Right lung (tissue), 10 donors: ENCODE measurements around the gene KCNK16. TPM values are rescaled to one million over a fixed set of nuclear protein-coding genes. Genes with fewer than 3 reads are reported as not detected.

Source experiments
- DNase-seq, 2 donors: peaks; one replicate each; pipeline ENCODE4 v3.0.0-alpha.2; 2013
- long read RNA-seq, 8 donors: transcript quantifications; one replicate each; lab custom pipeline, GENCODE V29; 2026
- polyA plus RNA-seq, 5 donors: library from polyadenylated mRNA; unstranded; fragments of 120-200 nt; gene quantifications; one replicate each; pipeline versions ENCODE4 v1.2.1 to v1.2.3, GENCODE V29; 2013; ENCODE audit warnings: inconsistent platforms in 1 of 5, low replicate concordance in 1 of 5; ENCODE audit not compliant: insufficient read length in 5 of 5, insufficient read depth in 1 of 5

The KCNK16 gene
- under 1 TPM; 0.10 to 0.33 (median 0.22) TPM for polyA plus RNA-seq
- long read RNA-seq, donor 1, result 0 reads
- long read RNA-seq, donor 2, result 0 reads
- long read RNA-seq, donor 3, result 0 reads
- long read RNA-seq, donor 4, result 0 reads
- long read RNA-seq, donor 5, result 0 reads
- long read RNA-seq, donor 6, result 0 reads
- long read RNA-seq, donor 7, result 0 reads
- long read RNA-seq, donor 8, result 0 reads

- DNase-seq, result no peak
Measured at GRCh38 chr6:39322306-39322850, at the start of gene KCNK16. Gene KCNK16 (minus strand): TSS chr6:39322702. CDS start chr6:39322540, 162 bp downstream.

- DNase-seq, result no peak
Measured at GRCh38 chr6:39370390-39370789, 47.9 kb upstream of the KCNK16 start.

DNA sequence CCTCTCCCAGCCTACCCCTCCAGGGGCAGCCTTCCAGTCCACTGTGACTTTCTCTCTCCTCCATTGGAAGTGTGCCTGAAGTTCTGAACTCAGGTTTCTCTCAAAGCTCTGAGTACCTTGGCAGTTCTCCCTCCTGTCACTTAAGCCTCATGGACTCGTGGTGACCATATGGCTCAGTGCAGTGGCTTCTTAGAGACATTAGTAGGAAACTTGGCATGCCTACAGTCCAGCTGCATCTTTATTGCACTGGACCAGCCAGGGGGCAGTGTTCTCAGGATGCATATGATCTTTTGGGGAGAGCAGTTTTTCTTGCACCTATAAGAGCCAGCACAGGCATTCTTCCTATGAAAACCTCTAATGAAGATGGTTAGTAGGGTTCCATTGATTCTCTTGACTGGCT is 47.5 kb upstream of the KCNK16 start:
- DNase-seq, result no peak

GRCh38 chr6:39367700-39368099 is 45.2 kb upstream of the KCNK16 start:
- no peak for DNase-seq

DNA sequence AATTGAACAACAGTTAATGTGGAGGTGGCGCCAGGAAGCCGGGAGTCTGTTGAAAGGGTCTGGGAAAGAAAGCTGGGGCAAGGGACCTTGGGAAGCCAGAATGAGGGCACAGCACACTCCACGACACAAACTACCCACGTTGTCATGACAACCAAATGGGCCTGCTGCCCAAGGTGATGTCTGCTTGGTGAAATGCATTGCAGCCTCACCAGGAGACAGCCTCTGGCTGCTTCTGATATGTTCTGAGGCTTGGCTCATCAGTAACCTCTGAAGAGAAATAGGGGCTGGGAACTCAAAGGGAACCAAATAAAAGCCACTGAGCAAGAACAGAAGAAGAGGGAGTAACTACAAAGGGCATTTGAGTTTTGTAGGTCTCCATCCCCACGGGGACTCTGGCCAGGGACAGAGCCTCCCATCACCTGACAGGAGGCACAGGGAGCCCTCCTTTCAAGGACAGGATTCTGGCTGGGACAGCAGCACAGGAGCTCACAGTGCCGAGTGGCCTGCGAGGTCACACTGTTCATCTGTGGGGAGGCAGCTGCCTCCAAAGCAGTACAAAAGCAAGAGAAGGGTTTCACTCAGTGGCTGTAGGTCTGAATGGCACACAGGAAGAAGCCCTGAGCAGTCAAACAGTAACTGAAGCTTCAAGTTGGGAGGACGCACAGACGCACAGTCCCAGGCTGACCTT is 44.6 kb upstream of the KCNK16 start:
- DNase-seq, result no peak

DNA sequence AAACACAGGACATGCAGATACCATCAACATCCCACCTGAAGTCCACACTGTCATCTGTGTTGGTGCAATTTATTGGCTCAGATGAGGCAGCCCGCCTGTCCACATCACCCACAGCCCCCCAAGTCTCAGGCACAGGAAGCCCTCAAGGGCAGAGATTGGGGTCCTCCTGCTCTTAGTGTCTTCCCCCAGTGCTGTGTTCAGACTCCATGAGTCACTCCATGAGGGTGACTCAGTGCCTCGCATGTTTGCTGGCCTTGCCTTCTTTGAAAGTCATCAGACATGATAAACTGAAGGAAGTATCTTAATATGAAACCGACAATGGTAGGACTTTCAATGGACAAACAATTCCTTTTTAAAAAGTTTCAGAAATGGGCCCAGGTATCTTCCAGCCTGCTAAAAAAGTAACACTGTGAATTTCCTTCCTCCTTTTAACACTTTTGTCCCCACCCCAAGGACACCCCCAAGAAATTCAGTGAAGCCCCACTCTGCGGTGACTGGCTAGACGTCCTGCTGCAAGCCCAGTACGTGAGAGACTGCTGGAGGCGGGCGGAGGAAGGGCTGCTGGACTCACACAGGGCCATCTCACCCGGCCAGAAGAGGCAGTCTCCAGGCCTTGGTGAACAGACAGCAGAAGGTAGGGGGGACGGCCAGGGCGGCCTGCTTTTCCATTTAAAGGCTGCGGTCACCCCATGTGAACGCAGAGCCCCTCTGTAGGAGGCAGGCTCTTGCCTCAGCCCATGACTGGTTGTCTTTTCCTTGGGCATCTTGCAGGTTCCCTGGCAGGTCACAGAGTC is 43.0 kb upstream of the KCNK16 start:
- DNase-seq, result no peak

- DNase-seq, result no peak
Measured at GRCh38 chr6:39363280-39363679, 40.8 kb upstream of the KCNK16 start.

- no peak for DNase-seq
Measured at GRCh38 chr6:39362487-39362865, 40.0 kb upstream of the KCNK16 start.

DNA sequence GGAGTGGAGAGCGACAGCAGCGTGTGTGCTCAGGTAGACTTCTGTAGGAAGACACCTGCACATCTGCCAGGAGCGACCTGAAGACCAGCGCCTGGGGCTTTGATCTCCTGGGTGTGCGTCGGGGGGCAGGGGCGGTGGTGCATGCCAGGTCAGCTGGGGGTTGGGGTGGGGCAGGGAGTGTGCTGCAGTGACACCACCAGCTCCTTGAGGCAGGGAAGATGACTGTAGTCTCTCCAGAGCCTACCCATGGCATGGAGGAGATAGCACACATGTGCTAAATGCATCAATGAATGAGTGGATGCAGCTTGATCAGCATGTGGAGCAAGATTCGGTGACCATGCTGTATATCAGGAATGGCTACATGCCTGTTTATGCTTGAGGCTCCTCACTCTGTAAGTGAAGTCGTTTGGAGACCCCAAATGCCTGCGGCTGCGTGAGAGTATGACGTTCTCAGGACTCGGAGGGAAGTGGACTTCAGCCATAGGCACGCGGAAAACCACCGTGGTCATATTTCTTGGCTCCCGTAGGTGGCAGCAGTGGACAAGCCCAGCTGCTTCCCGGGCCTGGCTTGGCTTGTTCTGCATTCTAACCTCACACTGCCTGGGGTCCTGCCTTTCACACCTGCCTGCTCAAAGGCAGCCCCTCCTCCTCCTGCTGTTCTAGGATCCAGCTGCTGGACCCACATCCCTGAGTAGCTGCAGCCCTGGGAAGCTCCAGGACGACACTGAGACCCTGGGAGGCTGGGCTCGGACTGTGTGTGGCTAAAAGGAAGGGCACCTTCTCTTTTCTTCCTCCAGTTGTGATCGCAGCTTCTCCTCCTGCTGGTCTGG is 39.4 kb upstream of the KCNK16 start:
- peak in 1 of 2 donors; percentile 67 for DNase-seq

DNA sequence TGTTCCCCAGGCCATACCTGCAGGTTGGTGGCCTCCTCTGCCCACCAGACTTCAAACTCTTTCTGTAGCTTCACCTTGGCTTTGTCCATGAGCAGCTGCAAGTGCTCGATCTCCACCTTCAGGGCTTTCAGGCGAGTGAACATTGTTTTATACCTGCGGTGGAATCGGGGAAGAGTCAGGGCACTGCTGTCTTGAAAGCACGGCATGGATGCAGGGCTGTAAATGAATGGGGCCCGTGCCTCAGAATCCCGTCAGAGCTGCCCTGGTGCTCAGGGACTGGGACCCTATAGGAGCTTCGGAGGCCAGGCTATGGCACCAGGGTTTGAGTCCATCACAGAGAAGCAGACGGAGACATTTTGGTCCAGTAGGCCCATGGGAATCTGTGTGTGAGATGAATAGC is 37.9 kb upstream of the KCNK16 start:
- no peak for DNase-seq

DNA sequence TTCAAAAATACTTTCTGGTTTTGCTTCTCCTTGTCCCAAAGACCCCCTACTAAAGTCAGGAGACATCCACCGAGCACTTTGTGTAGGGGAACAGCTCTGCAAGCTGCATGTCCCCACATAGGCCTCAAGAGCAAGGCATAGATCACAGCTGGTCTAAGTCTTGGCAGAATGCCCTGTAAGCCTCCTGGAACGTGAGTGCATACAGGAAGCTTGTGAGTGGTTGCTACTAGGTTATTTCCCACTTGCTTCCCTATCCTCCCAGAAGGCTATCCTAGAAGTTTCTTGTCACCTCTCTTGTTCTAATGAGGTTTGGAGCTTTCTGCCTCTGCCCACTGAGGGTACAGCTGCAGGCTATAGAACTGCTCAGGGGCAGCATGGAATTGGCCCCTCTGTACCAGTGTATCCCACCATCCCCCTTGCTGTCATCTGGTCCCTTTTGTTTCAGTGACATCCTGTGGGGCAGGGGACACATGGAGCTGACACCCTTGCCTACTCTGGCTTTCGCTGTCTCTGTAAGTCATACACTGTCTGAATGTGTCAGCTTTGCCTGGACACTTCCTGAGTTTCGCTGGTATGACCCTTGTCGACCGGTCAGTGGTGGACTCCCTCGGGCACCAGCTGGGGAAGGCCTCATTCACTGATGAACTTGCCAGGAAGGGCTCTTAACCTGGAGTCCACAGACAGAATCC is 35.6 kb upstream of the KCNK16 start:
- DNase-seq, result peak; percentile 76 to 79

DNA sequence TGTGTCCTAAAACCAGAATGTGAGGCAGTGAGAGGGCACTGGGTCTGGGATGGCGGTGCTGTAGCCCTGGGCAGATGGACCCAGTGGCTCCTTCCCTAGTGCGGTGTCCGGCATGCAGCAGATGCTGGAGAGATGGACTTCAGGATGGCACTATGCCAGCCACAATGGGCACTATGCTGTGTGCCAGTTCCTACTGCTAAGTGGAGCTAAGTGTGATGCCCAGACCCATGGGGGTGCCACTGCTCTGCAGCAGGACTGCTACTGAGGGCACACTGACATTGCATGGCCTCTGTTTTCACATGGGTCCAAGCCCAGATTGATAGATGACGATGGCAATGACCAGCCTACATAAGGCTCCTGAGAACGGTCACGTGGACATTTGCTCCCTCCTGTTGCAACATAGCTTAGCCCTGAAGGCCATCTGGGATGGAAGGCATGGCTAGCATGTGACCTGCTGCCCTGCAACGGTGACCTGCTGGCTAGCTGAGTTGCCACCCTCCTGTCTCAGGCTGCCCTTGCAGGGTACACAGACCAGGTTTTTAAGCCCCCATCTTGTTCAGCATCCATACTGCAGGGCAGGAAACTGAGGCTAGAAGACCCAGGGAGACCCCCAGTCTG is 31.3 kb upstream of the KCNK16 start:
- no peak for DNase-seq

DNA sequence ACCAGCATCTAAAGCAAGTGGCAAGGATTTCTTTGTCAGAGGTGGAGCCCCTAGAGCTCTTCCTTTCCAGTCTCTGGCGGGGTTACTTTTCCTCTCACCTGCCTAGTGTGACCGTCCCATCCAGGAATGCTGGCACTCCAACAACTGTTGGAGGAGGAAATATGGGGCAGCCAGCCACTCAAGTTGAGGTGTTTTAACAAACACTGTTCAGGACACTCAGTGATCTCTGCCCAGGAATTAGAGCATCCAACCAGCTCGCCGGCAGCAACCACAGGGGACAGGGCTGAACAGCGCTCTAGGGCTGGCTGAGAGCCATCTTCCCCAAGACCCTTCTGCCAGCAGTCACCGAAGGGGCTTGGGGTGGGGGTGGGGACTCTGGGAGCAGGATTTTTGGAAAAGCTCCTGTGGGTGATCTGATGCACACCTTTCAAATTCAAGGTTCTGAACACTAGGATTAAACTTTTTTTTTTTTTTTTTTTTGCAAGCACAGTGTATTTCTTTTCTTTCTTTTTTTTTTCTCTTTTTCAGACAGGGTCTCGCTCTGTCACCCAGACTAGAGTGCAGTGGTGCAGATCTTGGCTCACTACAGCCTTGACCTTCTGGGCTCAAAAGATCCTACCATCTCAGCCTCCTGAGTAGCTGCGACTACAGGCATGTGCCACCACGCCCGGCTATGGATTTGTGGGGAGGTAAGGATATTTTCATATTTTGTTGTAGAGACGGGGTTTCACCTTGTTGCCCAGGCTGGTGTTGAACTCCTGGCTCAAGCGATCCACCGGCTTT is 28.4 kb upstream of the KCNK16 start:
- no peak for DNase-seq

- DNase-seq, result no peak
Measured at GRCh38 chr6:39348740-39349139, 26.2 kb upstream of the KCNK16 start.

DNA sequence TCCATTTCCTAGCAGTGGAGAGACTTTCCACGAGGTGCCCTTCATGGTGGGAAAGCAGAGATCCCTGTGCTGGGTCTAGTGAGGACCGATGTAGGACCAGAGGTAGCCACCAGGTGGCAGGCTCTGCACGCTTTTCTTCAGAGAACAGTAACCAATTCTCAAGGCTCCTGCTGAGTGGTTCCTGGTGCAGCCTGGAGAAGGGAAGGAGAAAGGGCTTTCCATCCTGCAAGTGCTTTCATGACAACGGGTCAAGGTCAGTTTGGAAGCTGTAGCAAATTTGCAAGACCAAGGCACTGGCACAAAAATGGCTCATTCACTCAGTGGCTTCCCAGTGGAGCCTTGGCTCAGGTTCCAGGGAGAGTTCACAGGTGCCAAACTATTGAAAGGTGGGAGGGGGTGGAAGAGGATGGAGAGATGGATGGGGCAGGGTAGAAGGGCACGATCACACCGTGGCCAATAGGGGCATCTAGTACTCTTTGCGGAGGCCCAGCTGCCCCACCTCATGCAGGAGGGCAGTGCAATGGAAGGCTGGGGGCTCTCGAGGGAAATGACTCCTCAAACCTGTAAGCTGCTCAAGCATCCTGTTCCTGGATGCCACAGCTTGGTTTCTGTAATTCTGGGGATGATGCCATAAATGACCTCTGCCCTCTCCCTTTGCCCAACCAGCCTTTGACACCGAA is 25.5 kb upstream of the KCNK16 start:
- peak in 1 of 2 donors; percentile 73 for DNase-seq

DNA sequence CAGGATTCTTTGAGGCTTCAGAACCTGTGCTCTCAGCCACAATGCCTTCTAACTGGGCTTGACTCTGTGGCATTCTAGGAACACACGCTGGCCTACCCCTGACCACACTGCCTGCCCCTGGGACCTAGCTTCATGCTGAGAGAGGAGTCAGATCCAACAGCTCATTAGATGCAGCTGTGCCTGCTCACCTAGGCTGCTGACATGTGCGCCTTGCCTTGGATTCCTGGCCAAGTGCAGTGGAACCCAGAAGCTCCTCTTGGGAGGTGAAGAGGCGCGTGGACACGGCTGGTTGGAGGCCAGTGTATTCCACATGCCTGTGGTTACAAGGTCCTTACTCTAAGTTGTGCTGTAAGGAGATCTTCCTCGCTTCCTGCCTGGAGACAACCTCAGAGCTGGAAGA is 24.7 kb upstream of the KCNK16 start:
- DNase-seq, result no peak

DNA sequence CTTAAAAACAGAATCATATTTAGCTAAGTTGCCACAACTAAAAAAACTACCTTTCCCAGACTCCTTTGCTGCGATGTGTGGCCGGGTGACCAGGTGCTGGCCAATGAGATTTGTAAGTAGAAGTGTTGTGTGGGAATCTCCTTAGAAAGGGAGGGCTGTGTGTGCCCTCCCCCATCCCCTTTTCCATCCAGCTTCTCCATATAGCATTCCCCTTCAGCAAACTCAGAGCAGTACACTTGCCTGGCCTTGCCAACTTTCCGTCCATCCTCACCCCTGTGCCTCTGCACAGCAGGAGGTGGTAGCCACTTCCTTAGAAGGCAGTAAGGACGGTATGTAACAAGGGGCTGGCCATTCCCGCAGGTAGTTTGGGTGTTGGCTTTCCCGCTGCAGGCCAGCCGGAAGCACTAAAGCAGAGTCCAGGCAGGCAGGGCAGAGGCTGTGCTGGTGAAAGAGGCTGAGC is 22.3 kb upstream of the KCNK16 start:
- no peak for DNase-seq

- DNase-seq, result no peak
Measured at GRCh38 chr6:39343396-39343870, 20.9 kb upstream of the KCNK16 start.
